HepG2 (cell line): ENCODE measurements around the gene GPC6. TPM values are rescaled to one million over a fixed set of nuclear protein-coding genes. Genes with fewer than 3 reads are reported as not detected.

Experiments
- CEBPG ChIP-seq: IDR thresholded peaks from 2 replicates; pipeline ENCODE4 v1.6.1; 2016
- FOSL1 ChIP-seq: sonication (generic); formaldehyde crosslinking; IDR thresholded peaks from 2 replicates; pipeline ENCODE4 v1.9.0; 2021; ENCODE audit warnings: missing genetic modification reagents, borderline replicate concordance
- GABPA ChIP-seq, 2 experiments: IDR thresholded peaks; 2 replicates each; pipeline ENCODE4 v1.6.1; 2011 to 2016; ENCODE audit warnings: low read depth in 2 of 2, low read length in 1 of 2, missing biosample characterization in 1 of 2, missing genetic modification characterization in 1 of 2
- GMEB1 ChIP-seq: sonication (generic); formaldehyde crosslinking; IDR thresholded peaks from 2 replicates; pipeline ENCODE4 v1.5.1; 2020; ENCODE audit warnings: missing genetic modification reagents, mild to moderate bottlenecking, borderline replicate concordance
- HES4 ChIP-seq: sonication (generic); formaldehyde crosslinking; IDR thresholded peaks from 2 replicates; pipeline ENCODE4 v1.9.0; 2021; ENCODE audit warnings: mild to moderate bottlenecking, missing genetic modification reagents, borderline replicate concordance
- RXRB ChIP-seq: IDR thresholded peaks from 2 replicates; pipeline ENCODE4 v1.6.1; 2016; ENCODE audit warnings: borderline replicate concordance, missing genetic modification reagents, missing compliant biosample characterization
- SNRNP70 ChIP-seq: fragments of 200-400 bp; formaldehyde crosslinking; IDR thresholded peaks from 2 replicates; pipeline ENCODE4 v1.6.1; 2017; ENCODE audit warnings: mild to moderate bottlenecking, low read depth, low read length, moderate library complexity
- ZBTB2 ChIP-seq: sonication (generic); formaldehyde crosslinking; IDR thresholded peaks from 2 replicates; pipeline ENCODE4 v1.8.0; 2022; ENCODE audit warnings: low read depth, missing genetic modification reagents
- ZBTB42 ChIP-seq: sonication (generic); formaldehyde crosslinking; IDR thresholded peaks from 2 replicates; pipeline ENCODE4 v1.5.0; 2020; ENCODE audit warnings: mild to moderate bottlenecking, missing genetic modification reagents
- ZFY ChIP-seq: sonication (generic); formaldehyde crosslinking; IDR thresholded peaks from 2 replicates; pipeline ENCODE4 v1.4.0; 2020; ENCODE audit warnings: missing genetic modification reagents
- ZNF18 ChIP-seq: sonication (generic); formaldehyde crosslinking; IDR thresholded peaks from 2 replicates; pipeline ENCODE4 v1.8.0; 2022; ENCODE audit warnings: mild to moderate bottlenecking, missing genetic modification reagents; ENCODE audit not compliant: insufficient replicate concordance
- ZNF576 ChIP-seq: sonication (generic); formaldehyde crosslinking; IDR thresholded peaks from 2 replicates; pipeline ENCODE4 v1.4.0; 2020; ENCODE audit warnings: mild to moderate bottlenecking, missing genetic modification reagents
- polyA plus RNA-seq, 8 experiments: library from polyadenylated mRNA; depleted of rRNA in 3 of 8; stranded (reverse) in 7 of 8; unstranded in 1 of 8; fragments of >200 nt; fragmentation: Illumina TruSeq in 4 of 8; extraction: Trizol in 4 of 8; gene quantifications; 2 replicates each; pipeline versions ENCODE4 v1.2.1 to v1.2.3, GENCODE V29; 2011 to 2016; ENCODE audit warnings: low read depth in 4 of 8, missing spikeins in 1 of 8, mixed read lengths in 1 of 8; ENCODE audit not compliant: insufficient read depth in 1 of 8
- total RNA-seq, 5 experiments: library from RNA; depleted of rRNA; stranded (reverse); fragments of >200 nt; fragmentation: Illumina TruSeq; extraction: Trizol; gene quantifications; 2 replicates each; pipeline ENCODE4 v1.2.3, GENCODE V29; 2016; ENCODE audit warnings: low read depth in 1 of 5
- TF ChIP-seq, protein P1 (sequence below): sonication (generic); formaldehyde crosslinking; IDR thresholded peaks from 2 replicates; pipeline ENCODE4 v1.4.0; 2020; ENCODE audit warnings: missing genetic modification reagents
- TF ChIP-seq, protein P2 (sequence below): sonication (generic); formaldehyde crosslinking; IDR thresholded peaks from 2 replicates; pipeline ENCODE4 v1.4.0; 2020; ENCODE audit warnings: missing genetic modification reagents, borderline replicate concordance
- TF ChIP-seq, protein P3 (sequence below): IDR thresholded peaks from 2 replicates; pipeline ENCODE4 v1.6.1; 2018; ENCODE audit warnings: missing genetic modification reagents

Gene GPC6
- total and polyA plus RNA-seq, 2 of the 13 experiments (the other 11 are each of a cell fraction or from before 2014, with no cell fraction given) = 24.5 to 33.9 TPM

DNA sequence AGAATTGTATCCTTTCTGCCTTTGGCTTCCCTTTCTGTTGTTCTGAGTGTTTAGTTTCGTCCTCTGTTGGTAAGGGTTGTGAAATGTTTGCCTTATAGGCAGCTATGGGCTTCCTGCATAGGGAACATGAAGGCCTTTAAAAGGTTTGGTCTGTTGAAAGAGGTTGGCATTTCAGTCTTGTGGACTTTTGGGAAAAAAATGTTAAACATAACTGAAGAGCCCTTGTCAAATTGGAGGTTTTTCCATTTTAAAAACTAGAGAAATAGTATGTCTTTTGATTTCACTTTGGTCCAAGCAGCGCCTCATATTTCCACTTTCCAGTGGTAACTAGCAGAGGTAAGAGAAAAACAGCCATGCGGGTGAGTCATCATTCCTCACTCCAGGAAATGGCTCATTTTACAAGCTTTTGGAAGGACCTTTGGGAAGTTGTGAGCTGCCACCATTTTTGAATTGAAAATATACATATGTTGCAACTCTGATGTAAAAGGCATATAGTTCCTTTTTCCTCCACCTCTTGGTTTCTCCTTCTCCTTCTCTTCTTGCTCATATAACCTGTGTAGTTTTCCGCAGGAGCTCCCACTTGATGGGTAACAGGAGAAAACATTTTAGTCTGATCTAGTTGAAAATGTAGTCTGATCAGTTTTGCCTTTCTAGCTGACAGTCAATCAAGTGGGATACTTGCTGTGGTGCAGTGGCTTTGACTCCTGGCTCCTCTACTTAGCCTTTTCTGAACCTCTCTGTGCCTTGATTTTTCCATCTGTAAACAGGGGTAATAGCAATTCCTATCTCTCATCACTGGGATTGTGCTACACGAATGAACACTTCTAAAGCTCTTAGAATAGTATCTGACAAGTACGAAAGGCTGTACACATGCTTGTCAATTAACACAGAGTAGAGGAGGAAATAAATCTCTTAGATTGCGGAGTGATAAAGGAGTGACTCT, 23.0 kb downstream of the GPC6 start (continued):
- TF ChIP-seq, protein P1, sequence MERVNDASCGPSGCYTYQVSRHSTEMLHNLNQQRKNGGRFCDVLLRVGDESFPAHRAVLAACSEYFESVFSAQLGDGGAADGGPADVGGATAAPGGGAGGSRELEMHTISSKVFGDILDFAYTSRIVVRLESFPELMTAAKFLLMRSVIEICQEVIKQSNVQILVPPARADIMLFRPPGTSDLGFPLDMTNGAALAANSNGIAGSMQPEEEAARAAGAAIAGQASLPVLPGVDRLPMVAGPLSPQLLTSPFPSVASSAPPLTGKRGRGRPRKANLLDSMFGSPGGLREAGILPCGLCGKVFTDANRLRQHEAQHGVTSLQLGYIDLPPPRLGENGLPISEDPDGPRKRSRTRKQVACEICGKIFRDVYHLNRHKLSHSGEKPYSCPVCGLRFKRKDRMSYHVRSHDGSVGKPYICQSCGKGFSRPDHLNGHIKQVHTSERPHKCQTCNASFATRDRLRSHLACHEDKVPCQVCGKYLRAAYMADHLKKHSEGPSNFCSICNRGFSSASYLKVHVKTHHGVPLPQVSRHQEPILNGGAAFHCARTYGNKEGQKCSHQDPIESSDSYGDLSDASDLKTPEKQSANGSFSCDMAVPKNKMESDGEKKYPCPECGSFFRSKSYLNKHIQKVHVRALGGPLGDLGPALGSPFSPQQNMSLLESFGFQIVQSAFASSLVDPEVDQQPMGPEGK (CRISPR knock-in tag) = peak; percentile 26; the same call in 1 of the 2 replicates
- TF ChIP-seq, protein P2, sequence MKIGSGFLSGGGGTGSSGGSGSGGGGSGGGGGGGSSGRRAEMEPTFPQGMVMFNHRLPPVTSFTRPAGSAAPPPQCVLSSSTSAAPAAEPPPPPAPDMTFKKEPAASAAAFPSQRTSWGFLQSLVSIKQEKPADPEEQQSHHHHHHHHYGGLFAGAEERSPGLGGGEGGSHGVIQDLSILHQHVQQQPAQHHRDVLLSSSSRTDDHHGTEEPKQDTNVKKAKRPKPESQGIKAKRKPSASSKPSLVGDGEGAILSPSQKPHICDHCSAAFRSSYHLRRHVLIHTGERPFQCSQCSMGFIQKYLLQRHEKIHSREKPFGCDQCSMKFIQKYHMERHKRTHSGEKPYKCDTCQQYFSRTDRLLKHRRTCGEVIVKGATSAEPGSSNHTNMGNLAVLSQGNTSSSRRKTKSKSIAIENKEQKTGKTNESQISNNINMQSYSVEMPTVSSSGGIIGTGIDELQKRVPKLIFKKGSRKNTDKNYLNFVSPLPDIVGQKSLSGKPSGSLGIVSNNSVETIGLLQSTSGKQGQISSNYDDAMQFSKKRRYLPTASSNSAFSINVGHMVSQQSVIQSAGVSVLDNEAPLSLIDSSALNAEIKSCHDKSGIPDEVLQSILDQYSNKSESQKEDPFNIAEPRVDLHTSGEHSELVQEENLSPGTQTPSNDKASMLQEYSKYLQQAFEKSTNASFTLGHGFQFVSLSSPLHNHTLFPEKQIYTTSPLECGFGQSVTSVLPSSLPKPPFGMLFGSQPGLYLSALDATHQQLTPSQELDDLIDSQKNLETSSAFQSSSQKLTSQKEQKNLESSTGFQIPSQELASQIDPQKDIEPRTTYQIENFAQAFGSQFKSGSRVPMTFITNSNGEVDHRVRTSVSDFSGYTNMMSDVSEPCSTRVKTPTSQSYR = peak; percentile 10; the same call in 1 of the 2 replicates
- TF ChIP-seq SNRNP70 = no peak
- TF ChIP-seq ZFY (CRISPR knock-in tag) = 0 out of 2 replicates have a peak, but pooled peaks have one; percentile 34
- peak; percentile 15 for TF ChIP-seq ZNF18 (CRISPR knock-in tag)
- TF ChIP-seq, protein P3, sequence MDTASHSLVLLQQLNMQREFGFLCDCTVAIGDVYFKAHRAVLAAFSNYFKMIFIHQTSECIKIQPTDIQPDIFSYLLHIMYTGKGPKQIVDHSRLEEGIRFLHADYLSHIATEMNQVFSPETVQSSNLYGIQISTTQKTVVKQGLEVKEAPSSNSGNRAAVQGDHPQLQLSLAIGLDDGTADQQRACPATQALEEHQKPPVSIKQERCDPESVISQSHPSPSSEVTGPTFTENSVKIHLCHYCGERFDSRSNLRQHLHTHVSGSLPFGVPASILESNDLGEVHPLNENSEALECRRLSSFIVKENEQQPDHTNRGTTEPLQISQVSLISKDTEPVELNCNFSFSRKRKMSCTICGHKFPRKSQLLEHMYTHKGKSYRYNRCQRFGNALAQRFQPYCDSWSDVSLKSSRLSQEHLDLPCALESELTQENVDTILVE (CRISPR knock-in tag) = no peak
- no peak for TF ChIP-seq HES4 (CRISPR knock-in tag)
- TF ChIP-seq GABPA (IDR thresholded peaks at IDR 0.05; ENCODE audit: low read depth, low read length) = no peak
- 0 out of 2 replicates have a peak, but pooled peaks have one; percentile 10 for TF ChIP-seq GABPA (CRISPR knock-in tag; IDR thresholded peaks at IDR 0.05; ENCODE audit: low read depth)
- peak; percentile 84 for TF ChIP-seq CEBPG
- no peak for TF ChIP-seq ZNF576 (CRISPR knock-in tag)
- no peak for TF ChIP-seq ZBTB2 (CRISPR knock-in tag)
- no peak for TF ChIP-seq GMEB1 (CRISPR knock-in tag)
- TF ChIP-seq RXRB (CRISPR knock-in tag) = peak; percentile 31; the same call in 1 of the 2 replicates
- no peak for TF ChIP-seq ZBTB42 (CRISPR knock-in tag)
- TF ChIP-seq FOSL1 (CRISPR knock-in tag) = peak; percentile 79
